Heart right ventricle (tissue), 16 donors: ENCODE data around the gene TNNI2. TPM values are rescaled to one million over a fixed set of nuclear protein-coding genes. Genes with fewer than 3 reads are reported as not detected.

Source experiments
- ATAC-seq, 8 donors: fragments of 200-7000 bp; cut with Tn5 transposase; one replicate each; pipeline ENCODE4 v1.9.1; 2020; ENCODE audit warnings: mild to moderate bottlenecking in 8 of 8, moderate library complexity in 8 of 8, moderate number of reproducible peaks in 1 of 8
- DNase-seq, 2 donors: peaks; one replicate each; pipeline ENCODE4 v3.0.0-alpha.2; 2020
- H3K27ac ChIP-seq, 10 donors: fragments of 200-600 bp; sonication (generic) in 2 of 10; one replicate each; pipeline versions ENCODE4 v1.5.0 to v1.8.0; 2020 to 2022; ENCODE audit warnings: mild to moderate bottlenecking in 3 of 10
- H3K27me3 ChIP-seq, 7 donors: fragments of 200-600 bp; one replicate each; pipeline ENCODE4 v1.8.0; 2021 to 2022; ENCODE audit warnings: mild to moderate bottlenecking in 2 of 7
- H3K36me3 ChIP-seq, 9 donors: fragments of 200-600 bp; sonication (generic) in 1 of 9; one replicate each; pipeline versions ENCODE4 v1.5.0 to v1.8.0; 2020 to 2022; ENCODE audit warnings: mild to moderate bottlenecking in 2 of 9
- H3K4me1 ChIP-seq, 9 donors: fragments of 200-600 bp; sonication (generic) in 1 of 9; one replicate each; pipeline versions ENCODE4 v1.5.0 to v1.8.0; 2020 to 2022; ENCODE audit warnings: mild to moderate bottlenecking in 4 of 9
- H3K4me3 ChIP-seq, 10 donors: fragments of 200-600 bp; sonication (generic) in 2 of 10; one replicate each; pipeline versions ENCODE4 v1.5.0 to v1.8.0; 2020 to 2022; ENCODE audit warnings: mild to moderate bottlenecking in 7 of 10, moderate library complexity in 2 of 10
- H3K9me3 ChIP-seq, 11 donors: fragments of 200-600 bp in 10 of 11; sonication (generic) in 2 of 11; one replicate each; pipeline versions ENCODE4 v1.5.0 to v1.8.0; 2013 to 2022; ENCODE audit warnings: mild to moderate bottlenecking in 2 of 11, control low read depth in 1 of 11, moderate library complexity in 1 of 11
- WGBS, 2 donors: extraction: QIAGEN DNeasy Blood & Tissue Kit; methylation state at CpG; one replicate each; pipeline ENCODE4 v1.1.7; 2013; ENCODE audit warnings: inconsistent platforms in 1 of 2; 5-methylcytosine and 5-hydroxymethylcytosine counted together
- intact Hi-C, 10 donors: fragments of 100-400 bp; cut with DNase I; formaldehyde crosslinking; loops; one replicate each; pipeline versions ENCODE4 v1.11.1 to v1.14.2; 2022
- polyA plus RNA-seq, 2 donors: library from polyadenylated mRNA; stranded (reverse); fragments of 200-250 nt; gene quantifications; one replicate each; pipeline ENCODE4 v1.2.3, GENCODE V29; 2013
- total RNA-seq, 10 donors: library from RNA; stranded (reverse); fragmentation: NEBNext Ultra II Directional in 3 of 10; extraction: Animal tissue kit (Norgen Biotek cat#: 25700) in 3 of 10; gene quantifications; one replicate each; pipeline versions ENCODE4 v1.2.1 to v1.2.4, GENCODE V29; 2021 to 2023
- TF ChIP-seq, protein P1 (sequence below), 9 donors: fragments of 200-600 bp; sonication (generic) in 2 of 9; IDR thresholded peaks; one replicate each; pipeline versions ENCODE4 v1.5.0 to v1.8.0; 2021 to 2022; ENCODE audit warnings: antibody characterized with exemption in 9 of 9, mild to moderate bottlenecking in 5 of 9, moderate library complexity in 1 of 9
- donor health status: Arrhythmogenic right ventricular cardiomyopathy.
- donor health status: ischemic (EF 13 %, LVEDD 7.1; RV severe dilation, severe dysfunction).
- donor health status: healthy with polysubstance abuse.
- donor health status: DM: no; HTN: yes; CAD: no.
- donor health status: DM: no; HTN: no; CAD: no.
- donor health status: ischemic (EF 25% LVEDD 6.9; RV normal size, moderate dysfunction).
- donor health status: ischemic (EF 25% LVEDD 5.7; RV mildly dilated, moderate dysfunction).
- donor health status: healthy.
- donor health status: DM: yes; HTN: yes; CAD: no.
- donor health status: Ischemic cardiomyopathy.
- donor health status: ischemic (EF 35%, LVEDD 5.7; RV mildly dilated, moderate dysfunction).
- donor health status: nonischemic (EF 11% LVEDD 7.7; RV severe dilation, severe dysfunction).
- donor health status: DM: yes; HTN: yes; CAD: no.
- donor health status: PGD.
- donor health status: ischemic (EF 29% LVEDD 5.4; RV normal size, mild dysfunction).
- donor health status: nonischemic (EF 23%, LVEDD 6.1; RV moderate dilation, normal function).

TNNI2 gene
- total and polyA plus RNA-seq, 12 donors = 0.36 to 1.2 (median 0.55) TPM; not detected in 7

DNA sequence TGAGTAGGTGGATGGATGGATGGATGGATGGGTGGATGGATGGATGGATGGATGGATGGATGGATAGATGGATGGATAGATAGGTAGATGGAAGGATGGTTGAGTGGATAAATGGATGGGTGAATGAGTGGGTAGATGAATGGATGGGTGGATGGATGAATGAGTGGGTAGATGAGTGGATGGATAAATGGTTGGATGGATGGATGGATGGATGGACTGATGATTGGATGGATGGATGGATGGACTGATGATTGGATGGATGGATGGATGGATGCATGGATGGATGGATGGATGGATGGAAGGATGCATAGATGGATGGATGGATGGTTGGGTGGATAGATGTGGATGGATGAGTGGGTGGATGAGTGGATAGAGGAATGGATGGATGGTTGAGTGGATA is 17.2 kb upstream of the TNNI2 start:
- DNase-seq (no peak), ATAC-seq (no peak)
- Histone ChIP-seq H3K4me3 (no peak overlapping the region), H3K36me3 (no peaks in the 10 kb centered on the region), H3K9me3 (peaks cover 0 to 29% (median 7%) of the 10 kb centered on the region in 11 donors), H3K27ac (no peak overlapping the region), H3K4me1 (peaks cover 0 to 9% (median 2%) of the 10 kb centered on the region in 9 donors), H3K27me3 (peaks cover 0 to 2% (median 0%) of the 10 kb centered on the region in 7 donors)
- TF ChIP-seq, protein P1, sequence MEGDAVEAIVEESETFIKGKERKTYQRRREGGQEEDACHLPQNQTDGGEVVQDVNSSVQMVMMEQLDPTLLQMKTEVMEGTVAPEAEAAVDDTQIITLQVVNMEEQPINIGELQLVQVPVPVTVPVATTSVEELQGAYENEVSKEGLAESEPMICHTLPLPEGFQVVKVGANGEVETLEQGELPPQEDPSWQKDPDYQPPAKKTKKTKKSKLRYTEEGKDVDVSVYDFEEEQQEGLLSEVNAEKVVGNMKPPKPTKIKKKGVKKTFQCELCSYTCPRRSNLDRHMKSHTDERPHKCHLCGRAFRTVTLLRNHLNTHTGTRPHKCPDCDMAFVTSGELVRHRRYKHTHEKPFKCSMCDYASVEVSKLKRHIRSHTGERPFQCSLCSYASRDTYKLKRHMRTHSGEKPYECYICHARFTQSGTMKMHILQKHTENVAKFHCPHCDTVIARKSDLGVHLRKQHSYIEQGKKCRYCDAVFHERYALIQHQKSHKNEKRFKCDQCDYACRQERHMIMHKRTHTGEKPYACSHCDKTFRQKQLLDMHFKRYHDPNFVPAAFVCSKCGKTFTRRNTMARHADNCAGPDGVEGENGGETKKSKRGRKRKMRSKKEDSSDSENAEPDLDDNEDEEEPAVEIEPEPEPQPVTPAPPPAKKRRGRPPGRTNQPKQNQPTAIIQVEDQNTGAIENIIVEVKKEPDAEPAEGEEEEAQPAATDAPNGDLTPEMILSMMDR (IDR thresholded peaks at IDR 0.05) = no peak
- intact Hi-C loops = loop anchor here in 2 of 10 donors (10.0 kb wide), 2 partner anchors 47 to 67 kb away; partner anchors contain the start of gene IFITM10 (in 1 of the 2)

DNA sequence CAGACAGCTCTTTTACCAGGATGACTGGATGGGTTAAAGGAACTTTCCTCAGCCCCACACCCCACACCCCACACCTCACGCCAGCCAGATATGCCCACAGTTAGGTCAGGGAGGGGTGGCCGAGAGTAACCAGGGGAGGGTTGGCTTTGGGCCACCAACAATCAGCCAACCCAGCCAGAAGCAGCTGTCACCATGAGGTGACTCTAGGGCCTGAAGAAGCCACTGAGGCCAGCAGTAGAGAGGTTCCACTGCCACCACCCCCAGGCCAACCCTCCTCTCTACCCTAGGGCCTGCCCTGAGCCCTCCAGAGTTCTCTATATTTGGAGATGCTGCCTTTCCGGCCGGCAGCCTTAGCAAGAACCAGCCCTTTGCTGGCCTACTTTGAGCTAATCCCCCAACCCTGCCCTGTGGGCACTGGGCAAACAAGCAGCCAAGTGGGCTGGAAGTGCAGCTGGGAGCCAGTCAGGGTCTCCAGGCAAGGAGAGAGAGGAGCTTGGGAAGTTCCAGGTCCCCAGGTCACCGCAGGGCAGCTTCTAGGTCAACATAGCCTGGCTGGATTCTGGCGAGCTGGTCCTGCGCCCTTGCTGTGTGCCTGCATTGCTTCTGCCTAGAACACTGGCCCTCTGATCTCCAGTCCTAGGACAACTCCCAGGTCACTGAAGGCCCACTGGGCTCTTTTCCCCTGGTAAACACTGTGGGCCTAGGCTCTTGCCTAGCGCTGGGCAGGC is 16.0 kb upstream of the TNNI2 start:
- H3K9me3 ChIP-seq = peaks cover 0 to 23% (median 7%) of the 10 kb centered on the region in 11 donors
- TF ChIP-seq, protein P1 (IDR thresholded peaks at IDR 0.05) = no peak
- H3K27ac ChIP-seq = no peak overlapping the region
- peaks cover 2 to 22% (median 13%) of the 10 kb centered on the region in 9 donors for H3K4me1 ChIP-seq
- DNase-seq (no peak), ATAC-seq (no peak)
- H3K4me3 ChIP-seq = no peak overlapping the region
- WGBS, 2 donors = 86 to 88% methylated on average over 8 of the region's 8 CpGs
- H3K27me3 ChIP-seq = peaks cover 0 to 4% (median 0%) of the 10 kb centered on the region in 7 donors
- intact Hi-C loops = loop anchor here in 2 of 10 donors (10.0 kb wide), 2 partner anchors 48 to 68 kb away; partner anchors contain the start of gene IFITM10 (in 1 of the 2)
- H3K36me3 ChIP-seq = no peaks in the 10 kb centered on the region

DNA sequence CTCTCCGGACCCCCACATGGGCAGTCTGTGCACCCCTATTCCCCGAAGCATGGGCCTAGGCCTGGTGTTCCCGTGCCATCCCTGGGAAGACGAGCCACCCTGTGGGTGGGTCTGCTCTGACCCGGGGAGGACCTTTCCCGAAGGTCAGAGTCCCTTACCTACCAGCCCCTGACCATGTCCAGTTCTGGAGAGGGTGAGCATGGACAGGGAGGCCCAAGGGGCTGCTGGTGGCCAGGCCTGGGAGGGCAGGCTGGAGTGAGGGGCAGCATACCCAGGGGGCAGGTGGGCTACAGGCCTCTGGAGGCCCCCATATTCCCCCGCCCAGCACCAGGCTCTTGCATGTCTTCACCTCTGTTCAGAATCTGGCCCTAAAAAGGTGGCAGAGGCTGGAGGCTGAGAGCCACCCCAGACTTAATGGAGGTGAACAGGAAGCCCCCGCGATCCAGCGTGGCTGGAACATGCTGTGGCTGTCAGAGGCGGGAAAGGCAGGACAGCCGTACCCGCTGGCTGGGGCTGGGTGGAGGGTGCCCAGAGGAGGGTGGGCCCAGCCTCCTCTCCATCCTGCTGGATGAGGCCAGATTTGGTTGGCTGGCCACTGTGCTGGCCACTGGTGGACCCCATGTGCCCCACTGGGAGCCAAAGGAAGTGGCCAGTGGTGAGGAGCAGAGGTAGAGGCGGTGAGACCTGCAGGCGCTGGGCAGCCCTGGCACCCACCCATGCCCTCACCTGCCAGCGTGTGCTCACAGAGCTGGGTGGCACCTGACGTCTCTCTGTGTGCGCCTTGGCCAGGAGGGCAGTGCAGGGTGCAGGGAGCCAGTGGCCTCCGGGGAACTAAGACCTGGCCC is 15.2 kb upstream of the TNNI2 start:
- intact Hi-C loops = loop anchor here in 2 of 10 donors (10.0 kb wide), 2 partner anchors 49 to 69 kb away; partner anchors contain the start of gene IFITM10 (in 1 of the 2)
- Histone ChIP-seq H3K27ac (no peak overlapping the region), H3K27me3 (peaks cover 0 to 8% (median 3%) of the 10 kb centered on the region in 7 donors), H3K9me3 (peaks cover 0 to 15% (median 3%) of the 10 kb centered on the region in 11 donors), H3K36me3 (no peaks in the 10 kb centered on the region), H3K4me3 (no peak overlapping the region), H3K4me1 (peaks cover 2 to 22% (median 13%) of the 10 kb centered on the region in 9 donors)
- DNase-seq = no peak
- ATAC-seq = no peak
- TF ChIP-seq, protein P1 (IDR thresholded peaks at IDR 0.05) = no peak
- 95 to 96% methylated on average over 19 of the region's 19 CpGs for WGBS, 2 donors
